ENCODE measurements around the gene PCSK1.
"Not testable (repeated sequence)": the region's sequence is repeated elsewhere in the genome, so short reads cannot be mapped to it uniquely, and the experiment has no call there.

PCSK1 gene

GRCh38 chr5:96373381-96373733 is 59.7 kb downstream of the PCSK1 start:
- no peaks in the 10 kb centered on the region for H3K9me3 ChIP-seq (ENCODE audit: low read length)
- no peak overlapping the region for H3K27ac ChIP-seq (ENCODE audit: low read depth, low read length, poor library complexity, severe bottlenecking)
- H3K9ac ChIP-seq (ENCODE audit: low read length): no peak overlapping the region
- no peaks in the 10 kb centered on the region for H3K79me2 ChIP-seq (ENCODE audit: insufficient read depth, low read length)
- H3K4me2 ChIP-seq (ENCODE audit: low read length): no peak overlapping the region
- no peak overlapping the region for H2AFZ ChIP-seq (ENCODE audit: low read length)
- H3F3A ChIP-seq (ENCODE audit: insufficient read depth, low read length): no peaks in the 10 kb centered on the region
- H4K20me1 ChIP-seq (ENCODE audit: insufficient read depth, low read length): no peaks in the 10 kb centered on the region
- H3K36me3 ChIP-seq (ENCODE audit: insufficient read depth, low read length): no peaks in the 10 kb centered on the region
- H3K4me1 ChIP-seq (ENCODE audit: insufficient read depth, low read length, severe bottlenecking): no peaks in the 10 kb centered on the region
- no peaks in the 10 kb centered on the region for H3K9me2 ChIP-seq (ENCODE audit: low read depth, low read length)
- no peak for TF ChIP-seq EZH2 (IDR thresholded peaks at IDR 0.05; ENCODE audit: borderline replicate concordance, low read length)
- TF ChIP-seq, protein P1, sequence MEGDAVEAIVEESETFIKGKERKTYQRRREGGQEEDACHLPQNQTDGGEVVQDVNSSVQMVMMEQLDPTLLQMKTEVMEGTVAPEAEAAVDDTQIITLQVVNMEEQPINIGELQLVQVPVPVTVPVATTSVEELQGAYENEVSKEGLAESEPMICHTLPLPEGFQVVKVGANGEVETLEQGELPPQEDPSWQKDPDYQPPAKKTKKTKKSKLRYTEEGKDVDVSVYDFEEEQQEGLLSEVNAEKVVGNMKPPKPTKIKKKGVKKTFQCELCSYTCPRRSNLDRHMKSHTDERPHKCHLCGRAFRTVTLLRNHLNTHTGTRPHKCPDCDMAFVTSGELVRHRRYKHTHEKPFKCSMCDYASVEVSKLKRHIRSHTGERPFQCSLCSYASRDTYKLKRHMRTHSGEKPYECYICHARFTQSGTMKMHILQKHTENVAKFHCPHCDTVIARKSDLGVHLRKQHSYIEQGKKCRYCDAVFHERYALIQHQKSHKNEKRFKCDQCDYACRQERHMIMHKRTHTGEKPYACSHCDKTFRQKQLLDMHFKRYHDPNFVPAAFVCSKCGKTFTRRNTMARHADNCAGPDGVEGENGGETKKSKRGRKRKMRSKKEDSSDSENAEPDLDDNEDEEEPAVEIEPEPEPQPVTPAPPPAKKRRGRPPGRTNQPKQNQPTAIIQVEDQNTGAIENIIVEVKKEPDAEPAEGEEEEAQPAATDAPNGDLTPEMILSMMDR (IDR thresholded peaks at IDR 0.05; ENCODE audit: low read length): no peak
- no peak overlapping the region for H3K4me3 ChIP-seq (ENCODE audit: low read depth, low read length, poor library complexity, severe bottlenecking)
- H3K27me3 ChIP-seq (ENCODE audit: insufficient read depth, low read length): no peaks in the 10 kb centered on the region

- no peaks in the 10 kb centered on the region for H3K9me3 ChIP-seq (ENCODE audit: low read length)
- no peaks in the 10 kb centered on the region for H3K9me2 ChIP-seq (ENCODE audit: low read depth, low read length)
- H3K79me2 ChIP-seq (ENCODE audit: insufficient read depth, low read length): no peaks in the 10 kb centered on the region
- H4K20me1 ChIP-seq (ENCODE audit: insufficient read depth, low read length): no peaks in the 10 kb centered on the region
- H3K9ac ChIP-seq (ENCODE audit: low read length): no peak overlapping the region
- H3K4me1 ChIP-seq (ENCODE audit: insufficient read depth, low read length, severe bottlenecking): no peaks in the 10 kb centered on the region
- TF ChIP-seq, protein P1 (IDR thresholded peaks at IDR 0.05; ENCODE audit: low read length): no peak
- no peak for TF ChIP-seq EZH2 (IDR thresholded peaks at IDR 0.05; ENCODE audit: borderline replicate concordance, low read length)
- no peak overlapping the region for H2AFZ ChIP-seq (ENCODE audit: low read length)
- no peaks in the 10 kb centered on the region for H3F3A ChIP-seq (ENCODE audit: insufficient read depth, low read length)
- no peak overlapping the region for H3K27ac ChIP-seq (ENCODE audit: low read depth, low read length, poor library complexity, severe bottlenecking)
- H3K4me3 ChIP-seq (ENCODE audit: low read depth, low read length, poor library complexity, severe bottlenecking): no peak overlapping the region
- no peaks in the 10 kb centered on the region for H3K36me3 ChIP-seq (ENCODE audit: insufficient read depth, low read length)
- no peak overlapping the region for H3K4me2 ChIP-seq (ENCODE audit: low read length)
- H3K27me3 ChIP-seq (ENCODE audit: insufficient read depth, low read length): no peaks in the 10 kb centered on the region
Measured at GRCh38 chr5:96372726-96373380, 60.2 kb downstream of the PCSK1 start.

DNA sequence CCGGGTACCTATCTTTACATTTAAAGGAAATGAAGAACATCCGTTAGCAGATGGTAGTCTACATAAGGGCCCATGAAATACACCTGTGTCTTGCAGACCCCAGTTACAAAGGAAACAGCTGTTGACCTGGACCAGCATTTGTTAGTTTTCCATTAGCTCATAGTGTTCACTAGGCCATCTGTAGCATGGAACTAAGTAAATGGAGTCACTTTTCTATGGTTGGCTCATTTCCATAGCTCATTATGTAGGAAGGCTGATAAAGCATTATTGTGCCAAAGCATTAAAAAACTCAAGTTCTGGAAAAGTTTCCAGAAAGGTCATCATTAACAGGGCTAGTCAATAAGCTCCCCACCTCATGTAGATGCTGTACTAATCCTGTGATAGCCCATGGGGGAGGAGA is 62.1 kb downstream of the PCSK1 start:
- no peaks in the 10 kb centered on the region for H3K36me3 ChIP-seq (ENCODE audit: insufficient read depth, low read length)
- TF ChIP-seq, protein P1 (IDR thresholded peaks at IDR 0.05; ENCODE audit: low read length): no peak
- no peak for TF ChIP-seq EZH2 (IDR thresholded peaks at IDR 0.05; ENCODE audit: borderline replicate concordance, low read length)
- no peaks in the 10 kb centered on the region for H3K79me2 ChIP-seq (ENCODE audit: insufficient read depth, low read length)

GRCh38 chr5:96367337-96367736 is 65.7 kb downstream of the PCSK1 start:
- not testable (repeated sequence) for H3K9me3 ChIP-seq (ENCODE audit: low read length); H3K27me3 ChIP-seq (ENCODE audit: insufficient read depth, low read length); H3K9me2 ChIP-seq (ENCODE audit: low read depth, low read length); H4K20me1 ChIP-seq (ENCODE audit: insufficient read depth, low read length); H3K27ac ChIP-seq (ENCODE audit: low read depth, low read length, poor library complexity, severe bottlenecking); H2AFZ ChIP-seq (ENCODE audit: low read length); H3F3A ChIP-seq (ENCODE audit: insufficient read depth, low read length); H3K4me2 ChIP-seq (ENCODE audit: low read length); H3K36me3 ChIP-seq (ENCODE audit: insufficient read depth, low read length); H3K9ac ChIP-seq (ENCODE audit: low read length); H3K4me3 ChIP-seq (ENCODE audit: low read depth, low read length, poor library complexity, severe bottlenecking); H3K4me1 ChIP-seq (ENCODE audit: insufficient read depth, low read length, severe bottlenecking); H3K79me2 ChIP-seq (ENCODE audit: insufficient read depth, low read length)

More for the DNA sequence above, 62.1 kb downstream of the PCSK1 start:
- Histone ChIP-seq H3K4me2 (ENCODE audit: low read length) (no peak overlapping the region), H3K4me1 (ENCODE audit: insufficient read depth, low read length, severe bottlenecking) (no peaks in the 10 kb centered on the region), H3K27ac (ENCODE audit: low read depth, low read length, poor library complexity, severe bottlenecking) (no peak overlapping the region), H3K9me3 (ENCODE audit: low read length) (no peaks in the 10 kb centered on the region), H3K9me2 (ENCODE audit: low read depth, low read length) (no peaks in the 10 kb centered on the region), H2AFZ (ENCODE audit: low read length) (no peak overlapping the region), H3K9ac (ENCODE audit: low read length) (no peak overlapping the region), H3F3A (ENCODE audit: insufficient read depth, low read length) (no peaks in the 10 kb centered on the region), H4K20me1 (ENCODE audit: insufficient read depth, low read length) (no peaks in the 10 kb centered on the region), H3K27me3 (ENCODE audit: insufficient read depth, low read length) (no peaks in the 10 kb centered on the region), H3K4me3 (ENCODE audit: low read depth, low read length, poor library complexity, severe bottlenecking) (no peak overlapping the region)
